ENCODE data around the gene KLHL7.
"Not testable (repeated sequence)": the region's sequence is repeated elsewhere in the genome, so short reads cannot be mapped to it uniquely, and the experiment has no call there.

Gene KLHL7

GRCh38 chr7:23108995-23109394 lies 3.4 kb downstream of the KLHL7 start:
- no peak for DNase-seq

- DNase-seq = no peak
These were observed 3.9 kb downstream of the KLHL7 start for GRCh38 chr7:23109470-23109869.

GRCh38 chr7:23114896-23115295 lies 9.3 kb downstream of the KLHL7 start:
- no peak for DNase-seq

- no peak for DNase-seq
These were observed 10.4 kb downstream of the KLHL7 start for GRCh38 chr7:23115991-23116390.

- DNase-seq = no peak
These were observed 12.3 kb downstream of the KLHL7 start for GRCh38 chr7:23117841-23118240.

- no peak for DNase-seq
These were observed 14.5 kb downstream of the KLHL7 start for GRCh38 chr7:23120106-23120505.

- no peak for DNase-seq
These were observed 15.6 kb downstream of the KLHL7 start for GRCh38 chr7:23121165-23121564.

GRCh38 chr7:23123007-23123406 lies 17.4 kb downstream of the KLHL7 start:
- DNase-seq = no peak

- DNase-seq = no peak
These were observed 17.9 kb downstream of the KLHL7 start for GRCh38 chr7:23123465-23123864.

- no peak for DNase-seq
These were observed 23.5 kb downstream of the KLHL7 start for GRCh38 chr7:23129036-23129435.

- not testable (repeated sequence) for DNase-seq
These were observed 26.2 kb downstream of the KLHL7 start for GRCh38 chr7:23131799-23132198.

- DNase-seq = no peak
These were observed 28.2 kb downstream of the KLHL7 start for GRCh38 chr7:23133797-23134196.

- no peak for DNase-seq
These were observed 30.2 kb downstream of the KLHL7 start for GRCh38 chr7:23135755-23136154.

GRCh38 chr7:23136216-23136615 lies 30.6 kb downstream of the KLHL7 start:
- DNase-seq = no peak

GRCh38 chr7:23157679-23158078 lies 52.1 kb downstream of the KLHL7 start:
- DNase-seq = no peak

- no peak for DNase-seq
These were observed 53.0 kb downstream of the KLHL7 start for GRCh38 chr7:23158546-23158945.

- DNase-seq = no peak
These were observed 55.9 kb downstream of the KLHL7 start for GRCh38 chr7:23161482-23161881.

- DNase-seq = no peak
These were observed 59.3 kb downstream of the KLHL7 start for GRCh38 chr7:23164846-23165245.

- no peak for DNase-seq
These were observed 59.7 kb downstream of the KLHL7 start for GRCh38 chr7:23165316-23165715.

- no peak for DNase-seq
These were observed 62.1 kb downstream of the KLHL7 start for GRCh38 chr7:23167691-23168090.

GRCh38 chr7:23168111-23168885 lies 62.7 kb downstream of the KLHL7 start:
- no peak for DNase-seq

GRCh38 chr7:23175938-23176337 lies 70.4 kb downstream of the KLHL7 start:
- no peak for DNase-seq

GRCh38 chr7:23181684-23182553 lies 76.3 kb downstream of the KLHL7 start, which contains the start of gene NUP42:
Gene NUP42, plus strand, starts transcription at chr7:23182048. Its CDS starts 38 bp downstream, at chr7:23182086.
- peak; percentile 55 to 95 (median 90) for DNase-seq

All from C1 segment of cervical spinal cord (tissue), 14 donors.